Parathyroid adenoma (tissue), 2 donors: ENCODE data around the gene NDUFAF7.
"Not testable (repeated sequence)": the region's sequence is repeated elsewhere in the genome, so short reads cannot be mapped to it uniquely, and the experiment has no call there.

ENCODE experiments used
- H2AFZ ChIP-seq: fragments of 300-600 bp; sonication (generic); one replicate; pipeline ENCODE4 v1.7.0; 2017; ENCODE audit warnings: antibody characterized with exemption, mild to moderate bottlenecking
- H3K27ac ChIP-seq: fragments of 300-600 bp; sonication (generic); one replicate; pipeline ENCODE4 v1.7.0; 2017
- H3K27me3 ChIP-seq: fragments of 300-600 bp; sonication (generic); one replicate; pipeline ENCODE4 v1.7.0; 2017; ENCODE audit warnings: low read length; ENCODE audit not compliant: control insufficient read depth, insufficient read depth
- H3K36me3 ChIP-seq: fragments of 300-600 bp; sonication (generic); one replicate; pipeline ENCODE4 v1.7.0; 2017; ENCODE audit warnings: low read length; ENCODE audit not compliant: control insufficient read depth, insufficient read depth
- H3K4me1 ChIP-seq: fragments of 300-600 bp; sonication (generic); one replicate; pipeline ENCODE4 v1.7.0; 2017; ENCODE audit warnings: control low read depth
- H3K4me2 ChIP-seq: fragments of 300-600 bp; sonication (generic); one replicate; pipeline ENCODE4 v1.7.0; 2017; ENCODE audit warnings: low read length
- H3K4me3 ChIP-seq: fragments of 300-600 bp; sonication (generic); one replicate; pipeline ENCODE4 v1.7.0; 2017; ENCODE audit warnings: low read depth, low read length
- H3K79me2 ChIP-seq: fragments of 300-600 bp; sonication (generic); one replicate; pipeline ENCODE4 v1.7.0; 2017; ENCODE audit warnings: control low read depth
- H3K9ac ChIP-seq: fragments of 300-600 bp; sonication (generic); one replicate; pipeline ENCODE4 v1.7.0; 2017; ENCODE audit warnings: mild to moderate bottlenecking
- H3K9me3 ChIP-seq: fragments of 300-600 bp; sonication (generic); one replicate; pipeline ENCODE4 v1.7.0; 2017; ENCODE audit warnings: low read length; ENCODE audit not compliant: control insufficient read depth
- TF ChIP-seq, protein P1 (sequence below): fragments of 300-600 bp; sonication (generic); IDR thresholded peaks from one replicate; pipeline ENCODE4 v1.7.0; 2017; ENCODE audit warnings: antibody characterized with exemption, mild to moderate bottlenecking
- donor health status: primary hyperparathyroidism.

Gene NDUFAF7

DNA sequence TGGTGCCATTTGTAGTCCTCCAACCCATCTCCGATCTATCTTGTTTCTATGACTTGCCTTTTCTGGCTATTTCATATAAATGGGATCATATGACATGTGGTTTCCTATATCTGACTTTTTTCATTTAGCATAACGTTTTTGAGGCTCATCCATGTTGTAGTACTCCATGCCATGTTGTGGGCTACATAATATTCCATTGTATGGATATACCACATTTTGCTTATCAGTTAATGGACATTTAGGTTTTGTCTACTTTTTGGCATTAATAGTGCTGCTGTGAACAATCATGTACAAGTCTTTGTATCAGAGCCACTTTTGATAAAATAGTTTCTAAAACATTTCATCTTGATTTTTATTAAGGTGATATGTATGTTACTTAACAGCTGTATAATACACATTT lies 27.8 kb upstream of the NDUFAF7 start:
- Histone ChIP-seq H3K4me2 (no peak overlapping the region), H3K36me3 (no peaks in the 10 kb centered on the region), H3K9ac (no peak overlapping the region), H3K9me3 (no peaks in the 10 kb centered on the region), H3K79me2 (peaks cover 21% of the 10 kb centered on the region), H3K4me1 (no peaks in the 10 kb centered on the region), H3K4me3 (no peak overlapping the region), H3K27me3 (no peaks in the 10 kb centered on the region), H2AFZ (no peak overlapping the region), H3K27ac (no peak overlapping the region)
- TF ChIP-seq, protein P1, sequence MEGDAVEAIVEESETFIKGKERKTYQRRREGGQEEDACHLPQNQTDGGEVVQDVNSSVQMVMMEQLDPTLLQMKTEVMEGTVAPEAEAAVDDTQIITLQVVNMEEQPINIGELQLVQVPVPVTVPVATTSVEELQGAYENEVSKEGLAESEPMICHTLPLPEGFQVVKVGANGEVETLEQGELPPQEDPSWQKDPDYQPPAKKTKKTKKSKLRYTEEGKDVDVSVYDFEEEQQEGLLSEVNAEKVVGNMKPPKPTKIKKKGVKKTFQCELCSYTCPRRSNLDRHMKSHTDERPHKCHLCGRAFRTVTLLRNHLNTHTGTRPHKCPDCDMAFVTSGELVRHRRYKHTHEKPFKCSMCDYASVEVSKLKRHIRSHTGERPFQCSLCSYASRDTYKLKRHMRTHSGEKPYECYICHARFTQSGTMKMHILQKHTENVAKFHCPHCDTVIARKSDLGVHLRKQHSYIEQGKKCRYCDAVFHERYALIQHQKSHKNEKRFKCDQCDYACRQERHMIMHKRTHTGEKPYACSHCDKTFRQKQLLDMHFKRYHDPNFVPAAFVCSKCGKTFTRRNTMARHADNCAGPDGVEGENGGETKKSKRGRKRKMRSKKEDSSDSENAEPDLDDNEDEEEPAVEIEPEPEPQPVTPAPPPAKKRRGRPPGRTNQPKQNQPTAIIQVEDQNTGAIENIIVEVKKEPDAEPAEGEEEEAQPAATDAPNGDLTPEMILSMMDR, result no peak

DNA sequence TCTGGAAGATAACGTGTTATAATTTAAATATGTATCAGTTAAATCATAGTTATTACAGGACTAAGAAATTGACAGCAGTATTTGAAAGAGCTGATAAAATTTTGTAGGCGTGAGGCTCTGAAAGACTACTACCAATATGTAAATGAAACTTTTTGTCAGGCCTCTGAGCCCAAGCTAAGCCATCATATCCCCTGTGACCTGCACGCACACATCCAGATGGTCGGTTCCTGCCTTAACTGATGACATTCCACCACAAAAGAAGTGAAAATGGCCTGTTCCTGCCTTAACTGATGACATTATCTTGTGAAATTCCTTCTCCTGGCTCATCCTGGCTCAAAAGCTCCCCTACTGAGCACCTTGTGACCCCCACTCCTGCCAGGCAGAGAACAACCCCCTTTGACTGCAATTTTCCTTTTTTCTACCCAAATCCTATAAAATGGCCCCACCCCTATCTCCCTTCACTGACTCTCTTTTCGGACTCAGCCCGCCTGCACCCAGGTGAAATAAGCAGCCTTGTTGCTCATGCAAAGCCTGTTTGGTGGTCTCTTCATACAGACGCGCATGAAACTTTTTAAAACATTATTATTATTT lies 26.3 kb upstream of the NDUFAF7 start:
- H2AFZ ChIP-seq, H3K36me3 ChIP-seq, H3K4me1 ChIP-seq, H3K27me3 ChIP-seq, H3K4me2 ChIP-seq, H3K4me3 ChIP-seq, H3K9ac ChIP-seq, H3K27ac ChIP-seq, H3K9me3 ChIP-seq: not testable (repeated sequence)
- H3K79me2 ChIP-seq, result peaks cover 21% of the 10 kb centered on the region

DNA sequence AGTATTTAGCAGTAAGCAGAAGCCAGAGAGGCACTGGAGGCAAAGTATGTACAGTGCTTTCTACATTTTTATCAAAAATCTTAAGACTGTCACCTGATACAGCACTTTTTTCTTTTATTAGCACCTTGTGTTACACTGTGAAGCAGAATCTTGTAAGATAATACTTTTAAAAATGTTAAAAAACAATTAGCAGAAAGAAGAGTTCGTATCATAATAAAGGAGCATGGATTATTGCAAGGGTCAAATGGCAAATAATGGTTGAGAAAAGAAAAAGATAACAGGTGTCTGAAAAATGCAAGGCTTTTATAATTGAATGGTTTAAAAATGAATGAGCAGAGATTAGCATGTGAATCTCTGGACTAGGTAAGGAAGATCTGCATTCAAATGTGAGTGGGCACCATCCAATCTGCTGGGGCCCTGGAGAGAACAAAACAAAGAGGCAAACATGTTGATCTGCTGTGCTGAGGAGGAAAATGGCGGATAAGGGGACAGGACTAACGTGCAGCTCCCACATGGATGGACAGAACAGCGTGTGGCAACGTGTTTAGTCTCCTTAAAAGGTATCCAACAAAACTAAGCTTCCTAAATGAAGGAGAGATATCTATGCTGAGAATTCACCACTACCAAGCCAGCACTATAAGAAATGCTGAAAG lies 25.6 kb upstream of the NDUFAF7 start:
- Histone ChIP-seq H3K9me3 (peaks cover 3% of the 10 kb centered on the region), H3K27ac (no peak overlapping the region), H3K36me3 (no peaks in the 10 kb centered on the region), H3K4me3 (no peak overlapping the region), H2AFZ (no peak overlapping the region), H3K4me1 (no peaks in the 10 kb centered on the region), H3K4me2 (no peak overlapping the region), H3K27me3 (no peaks in the 10 kb centered on the region), H3K9ac (no peak overlapping the region), H3K79me2 (peaks cover 21% of the 10 kb centered on the region)
- TF ChIP-seq, protein P1, result no peak

DNA sequence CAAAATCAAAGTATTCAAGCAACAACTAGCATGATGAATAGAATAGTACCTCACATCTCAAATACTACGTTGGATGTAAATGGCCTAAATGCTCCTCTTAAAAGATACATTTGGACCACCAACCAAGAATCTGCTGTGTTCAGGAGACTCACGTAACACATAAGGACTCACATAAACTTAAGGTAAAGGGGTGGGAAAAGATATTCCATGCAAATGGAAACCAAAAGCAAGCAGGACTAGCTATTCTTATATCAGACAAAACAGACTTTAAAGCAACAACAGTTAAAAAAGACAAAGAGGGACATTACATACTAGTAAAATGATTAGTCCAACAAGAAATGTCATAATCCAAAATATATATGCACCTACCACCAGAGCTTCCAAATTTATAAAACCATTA lies 24.7 kb upstream of the NDUFAF7 start:
- H3K9me3 ChIP-seq, H3K36me3 ChIP-seq: not testable (repeated sequence)

DNA sequence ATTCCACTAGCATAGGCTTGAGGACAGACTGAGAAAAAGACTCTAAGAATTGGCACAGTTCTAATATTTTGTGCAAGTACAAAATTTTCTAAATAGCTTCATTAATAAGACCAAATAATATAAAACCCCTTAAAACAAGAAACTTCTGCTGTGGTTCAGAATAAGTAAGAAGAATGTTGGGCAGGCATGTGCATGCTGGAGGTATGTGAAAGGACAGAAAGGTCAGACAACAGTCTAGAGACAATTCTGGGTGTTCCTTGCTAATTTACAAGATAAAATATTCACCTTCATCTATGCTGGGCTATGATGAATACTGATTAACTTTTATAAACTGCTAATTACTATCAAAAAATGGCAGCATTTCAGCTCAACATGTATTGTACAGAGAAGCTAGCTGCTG lies 20.2 kb upstream of the NDUFAF7 start:
- H3K79me2 ChIP-seq, result peaks cover 9% of the 10 kb centered on the region
- no peak overlapping the region for H3K4me2 ChIP-seq
- H3K27ac ChIP-seq, result no peak overlapping the region
- H3K9me3 ChIP-seq, result peaks cover 3% of the 10 kb centered on the region
- no peak overlapping the region for H2AFZ ChIP-seq
- H3K4me3 ChIP-seq, result no peak overlapping the region
- no peaks in the 10 kb centered on the region for H3K27me3 ChIP-seq
- H3K36me3 ChIP-seq, result no peaks in the 10 kb centered on the region
- no peak overlapping the region for H3K9ac ChIP-seq
- no peaks in the 10 kb centered on the region for H3K4me1 ChIP-seq
- TF ChIP-seq, protein P1, result no peak

More for the DNA sequence above, 24.7 kb upstream of the NDUFAF7 start:
- H2AFZ ChIP-seq, H3K4me3 ChIP-seq, H3K27ac ChIP-seq, H3K4me1 ChIP-seq, H3K9ac ChIP-seq, H3K27me3 ChIP-seq, H3K4me2 ChIP-seq: not testable (repeated sequence)
- H3K79me2 ChIP-seq, result peaks cover 21% of the 10 kb centered on the region
